ENCODE results near the gene IGF1R. TPM values are rescaled to one million over a fixed set of nuclear protein-coding genes. Genes with fewer than 3 reads are reported as not detected.
A peak's percentile ranks its signal among the peaks of the same experiment; 100 is the strongest.

IGF1R gene
- total RNA-seq, 1 donor from 2014 or later: 65.3 TPM

DNA sequence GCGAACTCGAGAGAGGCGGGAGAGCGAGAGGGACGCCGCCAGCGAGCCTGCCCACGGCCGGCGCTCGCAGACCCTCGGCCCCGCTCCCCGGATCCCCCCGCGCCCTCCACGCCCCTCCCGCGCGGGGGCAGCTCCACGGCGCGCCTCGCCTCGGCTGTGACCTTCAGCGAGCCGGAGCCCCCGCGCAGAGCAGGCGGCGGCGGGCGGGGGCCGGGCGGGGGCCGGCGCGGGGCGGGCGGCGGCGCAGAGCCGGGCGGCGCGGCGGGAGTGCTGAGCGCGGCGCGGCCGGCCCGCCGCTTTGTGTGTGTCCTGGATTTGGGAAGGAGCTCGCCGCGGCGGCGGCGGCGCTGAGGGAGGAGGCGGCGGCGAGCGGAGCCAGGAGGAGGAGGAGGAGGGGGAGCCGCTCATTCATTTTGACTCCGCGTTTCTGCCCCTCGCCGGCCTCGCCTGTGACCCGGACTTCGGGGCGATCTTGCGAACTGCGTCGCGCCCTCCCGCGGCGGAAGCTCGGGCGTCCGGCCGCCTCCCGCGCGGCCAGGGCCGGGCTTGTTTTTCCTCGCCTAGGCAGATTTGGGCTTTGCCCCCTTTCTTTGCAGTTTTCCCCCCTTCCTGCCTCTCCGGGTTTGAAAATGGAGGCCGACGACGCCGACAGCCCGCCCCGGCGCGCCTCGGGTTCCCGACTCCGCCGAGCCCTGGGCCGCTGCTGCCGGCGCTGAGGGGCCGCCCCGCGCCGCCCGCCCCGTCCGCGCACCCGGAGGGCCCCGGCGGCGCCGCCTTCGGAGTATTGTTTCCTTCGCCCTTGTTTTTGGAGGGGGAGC lies 524 bp downstream of the IGF1R start:
- DNase-seq: peak; percentile 59

- DNase-seq: peak; percentile 53
These were observed 1.4 kb downstream of the IGF1R start for GRCh38 chr15:98649472-98650416.

DNA sequence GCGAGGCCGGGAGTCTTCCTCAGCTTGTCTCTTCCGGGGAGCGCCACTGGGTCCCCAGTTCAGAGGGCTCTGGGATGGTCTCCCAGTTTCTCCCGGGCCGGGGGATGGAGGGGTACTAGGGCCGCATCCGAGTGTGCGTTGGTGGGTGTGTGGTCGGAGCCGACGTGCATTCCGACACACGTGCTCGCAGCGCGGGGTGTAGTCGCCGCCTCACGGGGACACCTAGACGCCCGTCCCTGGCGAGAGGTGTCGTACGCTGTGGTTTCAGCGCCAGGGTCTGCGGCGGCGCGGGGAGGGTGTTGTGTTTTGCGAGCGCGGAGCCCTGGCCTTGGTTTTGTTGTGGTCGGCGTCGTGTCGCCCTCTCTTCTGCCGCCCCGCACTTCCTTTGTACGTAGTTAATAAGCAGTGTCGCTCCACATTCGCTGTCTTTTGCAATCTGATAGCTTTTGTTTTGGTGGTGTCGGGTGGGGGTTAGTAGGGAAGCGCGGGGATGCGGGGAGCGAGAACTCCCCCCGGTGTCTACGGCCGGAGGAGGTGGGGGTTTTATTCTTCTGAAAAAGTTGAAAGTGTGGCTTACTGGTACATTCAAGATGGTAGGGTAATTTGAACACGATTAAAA lies 2.2 kb downstream of the IGF1R start:
- peak; percentile 44 for DNase-seq

DNA sequence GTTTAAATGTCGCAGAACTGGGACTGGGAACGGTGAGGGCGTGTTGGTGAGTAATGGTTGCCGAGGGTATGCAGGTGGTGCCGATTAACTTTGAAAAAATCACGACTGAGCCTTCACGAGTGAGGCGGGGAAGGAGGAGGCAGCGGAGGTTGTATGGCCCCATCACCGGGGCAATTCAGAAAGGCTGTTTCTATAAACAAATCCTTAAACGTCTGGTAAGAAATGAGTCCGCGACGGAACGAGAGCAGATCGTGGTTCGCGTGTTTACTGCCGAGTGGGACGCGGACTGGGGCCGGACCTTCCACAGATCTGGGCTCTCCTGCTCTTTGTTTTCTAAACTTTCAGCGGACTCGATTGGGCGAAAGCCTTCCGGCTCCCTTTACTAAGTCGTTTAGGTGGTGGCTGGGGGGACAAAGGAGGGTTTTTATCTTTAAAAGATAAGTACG lies 2.7 kb downstream of the IGF1R start:
- peak; percentile 34 for DNase-seq

DNA sequence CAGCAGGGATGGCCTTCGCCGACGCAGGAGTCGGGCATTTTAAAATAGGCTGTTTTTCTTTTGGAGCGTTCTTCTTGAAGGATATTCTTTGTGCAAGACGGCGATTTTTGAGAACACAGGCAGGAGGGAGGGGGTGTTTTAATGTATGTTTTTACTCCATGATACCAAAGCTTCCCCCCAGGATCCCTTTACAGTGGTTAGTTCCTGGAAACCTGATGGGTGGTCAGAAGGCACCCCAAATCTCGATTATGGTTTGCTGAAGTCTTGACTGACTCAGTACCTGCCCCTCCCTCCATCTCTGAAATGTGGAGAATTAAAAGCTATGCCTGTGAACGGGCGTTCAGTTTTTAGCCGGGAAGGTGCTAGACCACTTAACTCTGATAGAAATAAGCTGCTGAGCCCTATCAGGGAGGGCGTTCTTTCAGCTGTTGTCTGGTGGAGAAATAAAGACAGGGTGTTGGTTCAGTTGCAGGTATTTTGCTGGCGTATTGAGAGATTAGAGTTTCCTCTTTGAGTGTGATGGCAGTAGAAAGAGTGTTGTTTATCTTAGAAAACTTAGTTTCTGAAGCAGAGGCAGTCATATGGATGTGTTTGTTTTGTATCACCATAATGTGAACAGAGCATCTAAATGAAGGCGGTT lies 3.4 kb downstream of the IGF1R start:
- peak; percentile 14 for DNase-seq

- peak; percentile 52 for DNase-seq
These were observed 5.3 kb downstream of the IGF1R start for GRCh38 chr15:98653686-98654085.

DNA sequence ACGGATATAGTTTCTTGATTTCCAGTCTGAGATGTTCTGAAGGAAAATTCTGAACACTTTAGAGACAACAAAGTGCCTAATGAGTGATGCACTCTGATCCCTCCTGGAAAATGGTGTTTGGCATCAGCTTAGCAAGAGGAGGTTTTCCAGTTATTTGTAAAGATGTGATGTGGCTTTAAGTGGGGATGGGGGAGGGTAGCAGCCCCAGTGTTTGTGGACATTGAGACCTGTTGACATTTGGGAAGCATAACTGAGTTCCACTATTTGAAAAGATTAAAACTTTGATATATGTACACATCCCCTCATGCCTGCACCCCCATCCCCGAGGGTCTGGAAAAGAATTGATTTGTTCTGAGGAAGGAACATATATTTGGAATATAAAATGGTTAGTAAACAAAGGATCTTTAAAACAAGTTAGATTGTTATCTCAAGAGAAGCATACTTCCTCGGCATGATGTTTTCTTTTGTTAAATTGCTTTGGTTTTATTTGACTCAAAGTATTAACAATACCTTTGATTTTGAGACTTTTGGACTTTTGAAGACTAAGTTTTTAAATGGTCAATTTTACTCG lies 6.5 kb downstream of the IGF1R start:
- no peak for DNase-seq

DNA sequence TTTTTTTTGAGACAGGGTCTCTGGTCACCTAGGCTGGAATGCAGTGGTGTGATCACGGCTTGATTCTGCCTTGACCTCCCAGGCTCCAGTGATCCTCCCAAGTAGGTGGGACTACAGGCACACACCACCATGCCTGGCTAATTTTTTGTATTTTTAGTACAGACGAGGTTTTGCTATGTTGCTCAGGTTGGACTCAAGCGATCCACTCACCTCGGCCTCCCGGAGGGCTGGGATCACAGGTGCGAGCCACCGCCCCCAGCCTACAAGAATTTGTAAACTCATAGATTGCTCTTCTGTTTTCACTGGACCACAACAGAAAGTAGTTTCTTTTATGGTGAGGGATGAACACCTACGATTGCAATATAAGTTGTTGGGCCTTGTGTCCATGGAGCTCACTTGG lies 7.4 kb downstream of the IGF1R start:
- no peak for DNase-seq

DNA sequence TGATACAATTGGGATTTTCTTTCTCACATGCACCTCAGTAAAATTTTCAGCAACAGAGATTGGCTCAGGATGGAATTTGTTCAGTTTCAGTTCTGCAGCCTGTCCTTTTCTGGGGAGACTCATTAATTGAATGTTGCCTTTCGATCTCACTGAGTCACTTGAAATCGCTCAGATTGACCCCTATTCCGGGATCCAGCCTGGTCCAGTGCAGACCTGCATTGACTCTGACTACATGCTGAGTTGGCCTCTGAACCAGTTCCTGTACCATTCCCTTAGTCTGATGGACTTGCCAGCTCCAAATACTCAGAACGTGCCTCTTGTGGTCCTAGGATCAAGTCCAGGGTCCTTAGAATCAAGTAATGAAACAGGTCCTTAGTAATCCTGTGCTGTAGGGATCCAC lies 9.4 kb downstream of the IGF1R start:
- DNase-seq: no peak

- DNase-seq: peak; percentile 68
These were observed 10.7 kb downstream of the IGF1R start for GRCh38 chr15:98658831-98659699.

GRCh38 chr15:98660055-98660454 lies 11.7 kb downstream of the IGF1R start:
- DNase-seq: no peak

DNA sequence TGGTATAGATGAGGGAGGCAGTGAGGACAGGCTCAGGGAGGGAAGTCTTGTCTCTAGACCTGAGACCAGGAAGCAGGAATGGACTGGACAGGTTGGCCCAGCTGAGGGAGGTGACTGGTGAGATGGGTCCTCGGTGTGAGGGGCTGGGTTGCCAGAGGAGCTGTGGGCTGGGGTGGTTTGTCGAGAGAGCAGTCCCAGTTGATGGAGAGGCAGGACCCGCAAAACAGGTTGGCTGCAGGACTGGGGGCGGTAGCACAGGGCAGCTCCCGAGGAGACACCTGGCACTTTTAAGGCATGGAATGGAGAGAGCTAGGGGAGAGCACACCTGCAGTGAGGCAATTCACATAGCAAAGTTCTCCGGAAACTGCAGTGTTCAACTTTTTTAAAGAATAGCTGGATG lies 14.7 kb downstream of the IGF1R start:
- DNase-seq: no peak

GRCh38 chr15:98663606-98664005 lies 15.3 kb downstream of the IGF1R start:
- DNase-seq: no peak

DNA sequence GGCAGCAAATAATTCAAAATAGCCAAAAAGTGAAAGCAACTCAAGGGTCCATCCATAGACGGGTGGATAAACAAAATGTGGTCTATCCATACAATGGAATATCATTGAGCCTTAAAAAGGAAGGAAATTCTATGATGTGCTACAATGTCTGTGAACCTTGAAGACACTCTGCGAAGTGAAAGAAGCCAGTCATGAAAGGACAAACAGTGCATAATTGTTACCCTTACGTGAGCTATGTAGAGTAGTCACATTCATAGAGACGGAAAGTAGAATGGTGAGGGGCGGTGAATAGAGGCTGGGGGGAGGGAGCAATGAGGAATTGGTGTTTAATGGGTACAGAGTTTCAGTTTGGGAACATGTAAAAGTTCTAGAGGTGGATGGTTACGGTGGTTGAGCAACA lies 18.1 kb downstream of the IGF1R start:
- no peak for DNase-seq

- DNase-seq: no peak
These were observed 18.5 kb downstream of the IGF1R start for GRCh38 chr15:98666841-98667240.

GRCh38 chr15:98667521-98668179 lies 19.3 kb downstream of the IGF1R start:
- DNase-seq: no peak

DNA sequence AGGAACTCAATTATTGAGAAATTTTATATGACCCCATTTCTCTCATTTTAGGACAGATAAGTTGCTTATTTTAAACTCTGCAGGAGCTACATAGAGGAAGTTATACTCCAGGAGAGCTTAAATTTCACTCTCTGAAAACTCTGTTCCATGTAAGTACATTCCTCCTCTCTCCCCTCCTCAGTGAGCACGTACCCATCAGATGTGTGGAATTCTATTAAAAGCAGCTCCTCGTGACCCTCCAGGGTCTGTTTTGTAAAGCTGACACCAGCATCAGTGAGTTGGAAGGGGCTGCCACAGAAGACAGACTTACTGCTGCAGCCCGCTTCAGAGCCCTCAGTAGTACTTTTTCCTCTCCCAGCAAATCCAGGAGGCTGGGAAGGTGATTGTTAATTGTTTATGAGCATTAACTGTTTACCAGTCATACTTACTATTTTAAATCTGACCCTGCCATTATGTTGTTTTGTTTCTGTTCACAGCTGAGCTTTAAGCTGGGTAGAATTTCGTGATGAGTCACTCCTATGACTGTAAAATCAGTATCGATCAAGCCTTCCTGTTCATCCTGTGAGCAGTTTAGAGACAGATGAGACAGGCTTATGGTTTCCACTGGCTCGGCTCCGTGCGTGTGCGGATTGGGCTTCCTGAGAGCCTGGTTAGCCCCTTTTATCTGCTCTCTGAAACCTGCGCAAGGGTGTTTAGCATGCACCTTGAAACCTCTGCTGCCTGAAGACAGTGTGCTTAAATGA lies 20.4 kb downstream of the IGF1R start:
- peak; percentile 66 for DNase-seq

DNA sequence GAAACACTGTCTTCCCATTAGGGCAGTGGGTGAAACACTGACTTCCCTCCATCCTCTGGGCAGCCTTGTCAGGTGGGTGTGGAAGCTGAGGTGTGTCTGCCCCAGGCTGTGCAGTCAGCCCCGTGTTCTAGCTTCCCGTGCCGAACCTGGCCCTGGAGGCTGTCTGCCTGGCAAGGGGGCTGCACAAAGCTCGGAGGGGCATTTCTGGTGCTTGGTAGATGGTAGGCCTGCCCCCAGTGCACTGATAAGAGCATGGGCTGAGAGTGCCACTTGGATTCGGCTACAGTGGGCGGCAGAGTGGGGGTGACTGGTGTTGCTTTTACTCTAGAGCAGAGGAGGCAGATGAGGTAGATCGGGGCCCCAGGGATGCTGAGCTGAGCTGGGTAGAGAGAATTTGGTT lies 21.3 kb downstream of the IGF1R start:
- no peak for DNase-seq

- peak; percentile 78 for DNase-seq
These were observed 23.0 kb downstream of the IGF1R start for GRCh38 chr15:98671060-98672008.
